Limb (tissue), 2 donors: ENCODE results near the gene MYOC.
"Not testable (repeated sequence)": the region's sequence is repeated elsewhere in the genome, so short reads cannot be mapped to it uniquely, and the experiment has no call there.

Source experiments
- DNase-seq, 2 donors: peaks; one replicate each; pipeline ENCODE4 v3.0.0-alpha.2; 2016; ENCODE audit errors: extremely low spot score in 2 of 2

Gene MYOC

GRCh38 chr1:171652234-171652822 lies at the start of gene MYOC:
Gene MYOC (minus strand): TSS chr1:171652688. CDS start chr1:171652611, 77 bp downstream.
- DNase-seq: no peak

- DNase-seq: no peak
Observed at GRCh38 chr1:171699531-171699930, 47.0 kb upstream of the MYOC start.

GRCh38 chr1:171695772-171696171 lies 43.3 kb upstream of the MYOC start:
- not testable (repeated sequence) for DNase-seq

- DNase-seq: not testable (repeated sequence)
Observed at GRCh38 chr1:171693541-171693940, 41.1 kb upstream of the MYOC start.

- DNase-seq: no peak
Observed at GRCh38 chr1:171683870-171684269, 31.4 kb upstream of the MYOC start.

GRCh38 chr1:171680339-171680738 lies 27.9 kb upstream of the MYOC start:
- no peak for DNase-seq

GRCh38 chr1:171676823-171677222 lies 24.3 kb upstream of the MYOC start:
- DNase-seq: no peak

- DNase-seq: no peak
Observed at GRCh38 chr1:171674431-171675405, 22.2 kb upstream of the MYOC start.

- no peak for DNase-seq
Observed at GRCh38 chr1:171670739-171671138, 18.3 kb upstream of the MYOC start.

- no peak for DNase-seq
Observed at GRCh38 chr1:171668372-171668771, 15.9 kb upstream of the MYOC start.

GRCh38 chr1:171666114-171666769 lies 13.8 kb upstream of the MYOC start:
- no peak for DNase-seq

- no peak for DNase-seq
Observed at GRCh38 chr1:171664976-171665375, 12.5 kb upstream of the MYOC start.

- no peak for DNase-seq
Observed at GRCh38 chr1:171663854-171664575, 11.5 kb upstream of the MYOC start.

GRCh38 chr1:171663036-171663853 lies 10.8 kb upstream of the MYOC start:
- no peak for DNase-seq

GRCh38 chr1:171661076-171661650 lies 8.7 kb upstream of the MYOC start:
- DNase-seq: no peak

GRCh38 chr1:171656206-171656605 lies 3.7 kb upstream of the MYOC start:
- DNase-seq: not testable (repeated sequence)

GRCh38 chr1:171655746-171656116 lies 3.2 kb upstream of the MYOC start:
- DNase-seq: no peak

GRCh38 chr1:171654942-171655745 lies 2.7 kb upstream of the MYOC start:
- DNase-seq: peak; percentile 80 to 84

GRCh38 chr1:171654201-171654941 lies 1.9 kb upstream of the MYOC start:
- DNase-seq: no peak
